Mesendoderm (in vitro differentiated cells): ENCODE results near the gene BMPER.

Experiments used
- DNase-seq: peaks from one replicate; pipeline ENCODE4 v3.0.0; 2013
- H2AK5ac ChIP-seq: 2 replicates; pipeline ENCODE4 v1.6.1; 2013; ENCODE audit warnings: low read length, inconsistent platforms
- H2BK120ac ChIP-seq: 2 replicates; pipeline ENCODE4 v1.6.1; 2013; ENCODE audit warnings: low read depth, mild to moderate bottlenecking, low read length, moderate library complexity, mixed read lengths
- H2BK15ac ChIP-seq: replicated peaks from 2 replicates; pipeline ENCODE4 v1.6.1; 2013; ENCODE audit warnings: low read depth, mild to moderate bottlenecking, moderate library complexity
- H2BK5ac ChIP-seq: 2 replicates; pipeline ENCODE4 v1.6.1; 2013; ENCODE audit warnings: low read length, inconsistent platforms
- H3K18ac ChIP-seq: 2 replicates; pipeline ENCODE4 v1.6.1; 2013; ENCODE audit warnings: mild to moderate bottlenecking, low read length, mixed read lengths
- H3K23ac ChIP-seq: one replicate; pipeline ENCODE4 v1.6.1; 2013; ENCODE audit warnings: low read length
- H3K27ac ChIP-seq: 2 replicates; pipeline ENCODE4 v1.5.1; 2013; ENCODE audit warnings: low read depth, mild to moderate bottlenecking, inconsistent platforms, low read length, moderate library complexity
- H3K27me3 ChIP-seq: 2 replicates; pipeline ENCODE4 v1.6.1; 2013; ENCODE audit warnings: low read length, control low read depth, mild to moderate bottlenecking, inconsistent platforms; ENCODE audit not compliant: insufficient read depth, poor library complexity
- H3K36me3 ChIP-seq: 2 replicates; pipeline ENCODE4 v1.6.1; 2013; ENCODE audit warnings: low read length, inconsistent platforms; ENCODE audit not compliant: control insufficient read depth, insufficient read depth
- H3K4ac ChIP-seq: one replicate; pipeline ENCODE4 v1.6.1; 2013; ENCODE audit warnings: low read depth, mild to moderate bottlenecking, low read length, moderate library complexity
- H3K4me1 ChIP-seq: 2 replicates; pipeline ENCODE4 v1.6.1; 2013; ENCODE audit warnings: low read depth, low read length, inconsistent platforms; ENCODE audit not compliant: control insufficient read depth
- H3K4me2 ChIP-seq: 2 replicates; pipeline ENCODE4 v1.6.1; 2013; ENCODE audit warnings: low read length
- H3K4me3 ChIP-seq: 2 replicates; pipeline ENCODE4 v1.5.1; 2013; ENCODE audit warnings: mild to moderate bottlenecking, low read length
- H3K56ac ChIP-seq: one replicate; pipeline ENCODE4 v1.6.1; 2013; ENCODE audit warnings: low read length
- H3K79me1 ChIP-seq: 2 replicates; pipeline ENCODE4 v1.6.1; 2013; ENCODE audit warnings: low read length, inconsistent platforms
- H3K79me2 ChIP-seq: 2 replicates; pipeline ENCODE4 v1.6.1; 2013; ENCODE audit warnings: mild to moderate bottlenecking, low read length; ENCODE audit not compliant: control insufficient read depth, insufficient read depth
- H3K9ac ChIP-seq: 2 replicates; pipeline ENCODE4 v1.6.1; 2013; ENCODE audit warnings: low read length, inconsistent platforms
- H4K5ac ChIP-seq: one replicate; pipeline ENCODE4 v1.6.1; 2013; ENCODE audit warnings: low read length
- H4K8ac ChIP-seq: one replicate; pipeline ENCODE4 v1.6.1; 2013; ENCODE audit warnings: low read depth, mild to moderate bottlenecking, control low read depth, low read length, moderate library complexity
- whole genome bisulfite sequencing: extraction: QIAGEN DNeasy Blood & Tissue Kit; methylation state at CpG from one replicate; pipeline ENCODE4 v1.1.7; 2013; ENCODE audit warnings: low lambda C conversion rate, missing lambda C conversion rate; ENCODE audit not compliant: insufficient coverage; ENCODE audit errors: extremely low coverage; 5-methylcytosine and 5-hydroxymethylcytosine counted together

Gene BMPER

GRCh38 chr7:33883671-33883965 lies 21.7 kb upstream of the BMPER start:
- no peak overlapping the region for H2BK5ac ChIP-seq
- no peak overlapping the region for H3K9ac ChIP-seq
- H2AK5ac ChIP-seq: no peak overlapping the region
- no CpG with 5 or more reads among the region's 1 CpG for WGBS
- H3K27ac ChIP-seq: no peak overlapping the region
- no peak overlapping the region for H3K4me2 ChIP-seq
- no peak overlapping the region for H3K23ac ChIP-seq
- H2BK15ac ChIP-seq: no peak overlapping the region
- no peaks in the 10 kb centered on the region for H3K79me2 ChIP-seq
- H3K4ac ChIP-seq: no peak overlapping the region
- no peak overlapping the region for H3K18ac ChIP-seq
- no peak overlapping the region for H4K5ac ChIP-seq
- H2BK120ac ChIP-seq: no peak overlapping the region
- H3K4me1 ChIP-seq: peaks cover 22% of the 10 kb centered on the region
- no peak overlapping the region for H3K56ac ChIP-seq
- H3K4me3 ChIP-seq: no peak overlapping the region
- H3K27me3 ChIP-seq: no peaks in the 10 kb centered on the region
- no peak overlapping the region for H4K8ac ChIP-seq
- no peak for DNase-seq
- H3K79me1 ChIP-seq: no peaks in the 10 kb centered on the region
- H3K36me3 ChIP-seq: no peaks in the 10 kb centered on the region

GRCh38 chr7:33885290-33886148 lies 19.8 kb upstream of the BMPER start:
- H3K56ac ChIP-seq: peak overlapping the region; percentile 35
- H2BK120ac ChIP-seq: peak overlapping the region; percentile 4
- H2AK5ac ChIP-seq: no peak overlapping the region
- peak overlapping the region; percentile 20 for H3K27ac ChIP-seq
- H4K8ac ChIP-seq: no peak overlapping the region
- no peak overlapping the region for H4K5ac ChIP-seq
- H3K27me3 ChIP-seq: no peaks in the 10 kb centered on the region
- H3K79me1 ChIP-seq: no peaks in the 10 kb centered on the region
- H3K36me3 ChIP-seq: no peaks in the 10 kb centered on the region
- H3K4me3 ChIP-seq: no peak overlapping the region
- DNase-seq: peak; percentile 65
- no CpG with 5 or more reads among the region's 4 CpGs for WGBS
- no peak overlapping the region for H3K4me2 ChIP-seq
- H3K4ac ChIP-seq: no peak overlapping the region
- peak overlapping the region; percentile 52 for H2BK5ac ChIP-seq
- H3K4me1 ChIP-seq: peaks cover 29% of the 10 kb centered on the region
- no peak overlapping the region for H2BK15ac ChIP-seq
- H3K23ac ChIP-seq: no peak overlapping the region
- peak overlapping the region; percentile 71 for H3K18ac ChIP-seq
- H3K79me2 ChIP-seq: no peaks in the 10 kb centered on the region
- no peak overlapping the region for H3K9ac ChIP-seq

GRCh38 chr7:33886149-33886623 lies 19.2 kb upstream of the BMPER start:
- peaks cover 29% of the 10 kb centered on the region for H3K4me1 ChIP-seq
- H2BK5ac ChIP-seq: peak overlapping the region; percentile 72
- no peak overlapping the region for H3K4me2 ChIP-seq
- no peak overlapping the region for H2BK15ac ChIP-seq
- DNase-seq: peak; percentile 95
- no peak overlapping the region for H2BK120ac ChIP-seq
- no peak overlapping the region for H3K4me3 ChIP-seq
- peak overlapping the region; percentile 62 for H3K56ac ChIP-seq
- no peak overlapping the region for H3K9ac ChIP-seq
- H4K8ac ChIP-seq: no peak overlapping the region
- peak overlapping the region; percentile 71 for H3K18ac ChIP-seq
- H4K5ac ChIP-seq: no peak overlapping the region
- no CpG with 5 or more reads among the region's 5 CpGs for WGBS
- no peak overlapping the region for H3K4ac ChIP-seq
- no peaks in the 10 kb centered on the region for H3K36me3 ChIP-seq
- no peaks in the 10 kb centered on the region for H3K79me2 ChIP-seq
- no peaks in the 10 kb centered on the region for H3K27me3 ChIP-seq
- H3K79me1 ChIP-seq: no peaks in the 10 kb centered on the region
- H2AK5ac ChIP-seq: no peak overlapping the region
- H3K27ac ChIP-seq: peak overlapping the region; percentile 20
- H3K23ac ChIP-seq: no peak overlapping the region

GRCh38 chr7:33887266-33887975 lies 17.9 kb upstream of the BMPER start:
- Histone ChIP-seq H3K56ac (peak overlapping the region; percentile 63), H4K5ac (peak overlapping the region; percentile 28), H3K79me2 (no peaks in the 10 kb centered on the region), H3K27ac (no peak overlapping the region), H2BK5ac (peak overlapping the region; percentile 74), H3K4me3 (no peak overlapping the region), H3K4me1 (peaks cover 32% of the 10 kb centered on the region), H3K23ac (no peak overlapping the region), H3K27me3 (no peaks in the 10 kb centered on the region), H2BK120ac (peak overlapping the region; percentile 73), H3K18ac (peak overlapping the region; percentile 71), H3K36me3 (no peaks in the 10 kb centered on the region), H3K4ac (peak overlapping the region; percentile 82), H2BK15ac (no peak overlapping the region), H4K8ac (no peak overlapping the region), H3K79me1 (no peaks in the 10 kb centered on the region), H3K4me2 (no peak overlapping the region), H2AK5ac (peak overlapping the region; percentile 81), H3K9ac (no peak overlapping the region)
- no CpG with 5 or more reads among the region's 5 CpGs for WGBS
- no peak for DNase-seq

GRCh38 chr7:33888166-33888565 lies 17.2 kb upstream of the BMPER start:
- H3K56ac ChIP-seq: no peak overlapping the region
- WGBS: no CpG with 5 or more reads among the region's 4 CpGs

More at GRCh38 chr7:33888166-33888565, 17.2 kb upstream of the BMPER start:
- H4K8ac ChIP-seq: no peak overlapping the region
- no peak overlapping the region for H3K27ac ChIP-seq
- H3K79me1 ChIP-seq: no peaks in the 10 kb centered on the region
- no peak overlapping the region for H3K4ac ChIP-seq
- peaks cover 31% of the 10 kb centered on the region for H3K4me1 ChIP-seq
- H3K18ac ChIP-seq: no peak overlapping the region
- H2AK5ac ChIP-seq: no peak overlapping the region
- H4K5ac ChIP-seq: no peak overlapping the region
- no peak overlapping the region for H2BK5ac ChIP-seq
- H3K36me3 ChIP-seq: no peaks in the 10 kb centered on the region
- H3K23ac ChIP-seq: no peak overlapping the region
- no peak overlapping the region for H2BK15ac ChIP-seq
- H3K4me2 ChIP-seq: no peak overlapping the region
- no peak overlapping the region for H3K4me3 ChIP-seq
- no peaks in the 10 kb centered on the region for H3K27me3 ChIP-seq
- no peaks in the 10 kb centered on the region for H3K79me2 ChIP-seq
- H3K9ac ChIP-seq: no peak overlapping the region
- H2BK120ac ChIP-seq: no peak overlapping the region
- DNase-seq: peak; percentile 99
